IPS-20b (cell line): ENCODE data around the gene FAS.

Experiments used
- H3K27ac ChIP-seq: one replicate; pipeline ENCODE4 v1.5.1; 2013; ENCODE audit warnings: low read length
- H3K27me3 ChIP-seq: 2 replicates; pipeline ENCODE4 v1.6.1; 2013; ENCODE audit warnings: mild to moderate bottlenecking, low read length, inconsistent platforms; ENCODE audit not compliant: insufficient read depth
- H3K36me3 ChIP-seq: 2 replicates; pipeline ENCODE4 v1.6.1; 2013; ENCODE audit warnings: low read depth, mild to moderate bottlenecking, inconsistent platforms, low read length, moderate library complexity; ENCODE audit not compliant: insufficient read depth
- H3K4me1 ChIP-seq: 2 replicates; pipeline ENCODE4 v1.6.1; 2013; ENCODE audit warnings: mild to moderate bottlenecking, control low read depth, inconsistent platforms, low read length, moderate library complexity; ENCODE audit not compliant: insufficient read depth
- H3K4me3 ChIP-seq: 2 replicates; pipeline ENCODE4 v1.5.1; 2013; ENCODE audit warnings: mild to moderate bottlenecking, low read length, inconsistent platforms
- H3K9ac ChIP-seq: 2 replicates; pipeline ENCODE4 v1.6.1; 2013; ENCODE audit warnings: low read depth, mild to moderate bottlenecking, inconsistent platforms, low read length, moderate library complexity
- H3K9me3 ChIP-seq: 2 replicates; pipeline ENCODE4 v1.6.1; 2013; ENCODE audit warnings: mild to moderate bottlenecking, low read depth, low read length, inconsistent platforms; ENCODE audit not compliant: insufficient read depth

The FAS gene

GRCh38 chr10:88990384-88991160 is at the start of gene FAS:
Gene FAS (plus strand): TSS chr10:88990798. CDS start chr10:88990877, 79 bp downstream.
- no peaks in the 10 kb centered on the region for H3K36me3 ChIP-seq
- peak within 1 kb of the TSS; percentile 72 for H3K9ac ChIP-seq
- peaks cover 35% of the 10 kb centered on the region for H3K27me3 ChIP-seq
- peak within 1 kb of the TSS; percentile 91 for H3K4me3 ChIP-seq
- no peaks in the 10 kb centered on the region for H3K9me3 ChIP-seq
- peaks cover 6% of the 10 kb centered on the region; the same call in 1 of the 2 replicates for H3K4me1 ChIP-seq
- no peak within 1 kb of the TSS for H3K27ac ChIP-seq

GRCh38 chr10:88941026-88941425 is 49.6 kb upstream of the FAS start:
- Histone ChIP-seq H3K9ac (no peak overlapping the region), H3K9me3 (no peaks in the 10 kb centered on the region), H3K4me3 (no peak overlapping the region), H3K27me3 (no peaks in the 10 kb centered on the region), H3K27ac (no peak overlapping the region), H3K36me3 (no peaks in the 10 kb centered on the region), H3K4me1 (no peaks in the 10 kb centered on the region)

- H3K4me3 ChIP-seq, result no peak overlapping the region
- no peaks in the 10 kb centered on the region for H3K36me3 ChIP-seq
- H3K9me3 ChIP-seq, result no peaks in the 10 kb centered on the region
- H3K27ac ChIP-seq, result no peak overlapping the region
- H3K9ac ChIP-seq, result no peak overlapping the region
- no peaks in the 10 kb centered on the region for H3K4me1 ChIP-seq
- H3K27me3 ChIP-seq, result no peaks in the 10 kb centered on the region
Observed at GRCh38 chr10:88943778-88944177, 46.8 kb upstream of the FAS start.

- H3K27me3 ChIP-seq, result no peaks in the 10 kb centered on the region
- H3K27ac ChIP-seq, result no peak overlapping the region
- no peak overlapping the region for H3K9ac ChIP-seq
- H3K4me3 ChIP-seq, result no peak overlapping the region
- no peaks in the 10 kb centered on the region for H3K9me3 ChIP-seq
- H3K4me1 ChIP-seq, result no peaks in the 10 kb centered on the region
- no peaks in the 10 kb centered on the region for H3K36me3 ChIP-seq
Observed at GRCh38 chr10:88944813-88945212, 45.8 kb upstream of the FAS start.

GRCh38 chr10:88946200-88946599 is 44.4 kb upstream of the FAS start:
- H3K36me3 ChIP-seq, result no peaks in the 10 kb centered on the region
- H3K9ac ChIP-seq, result no peak overlapping the region
- H3K4me3 ChIP-seq, result no peak overlapping the region
- H3K27ac ChIP-seq, result no peak overlapping the region
- no peaks in the 10 kb centered on the region for H3K27me3 ChIP-seq
- no peaks in the 10 kb centered on the region for H3K9me3 ChIP-seq
- peaks cover 4% of the 10 kb centered on the region; the same call in 1 of the 2 replicates for H3K4me1 ChIP-seq

GRCh38 chr10:88946965-88947590 is 43.5 kb upstream of the FAS start:
- H3K27me3 ChIP-seq, result no peaks in the 10 kb centered on the region
- no peak overlapping the region for H3K9ac ChIP-seq
- H3K27ac ChIP-seq, result no peak overlapping the region
- no peaks in the 10 kb centered on the region for H3K36me3 ChIP-seq
- H3K9me3 ChIP-seq, result no peaks in the 10 kb centered on the region
- peaks cover 11% of the 10 kb centered on the region; the same call in 1 of the 2 replicates for H3K4me1 ChIP-seq
- no peak overlapping the region for H3K4me3 ChIP-seq

GRCh38 chr10:88949051-88949450 is 41.5 kb upstream of the FAS start:
- no peak overlapping the region for H3K4me3 ChIP-seq
- peaks cover 11% of the 10 kb centered on the region; the same call in 1 of the 2 replicates for H3K4me1 ChIP-seq
- H3K27ac ChIP-seq, result no peak overlapping the region
- H3K9ac ChIP-seq, result no peak overlapping the region
- H3K9me3 ChIP-seq, result no peaks in the 10 kb centered on the region
- H3K36me3 ChIP-seq, result no peaks in the 10 kb centered on the region
- no peaks in the 10 kb centered on the region for H3K27me3 ChIP-seq

GRCh38 chr10:88949912-88950837 is 40.4 kb upstream of the FAS start:
- Histone ChIP-seq H3K4me1 (peaks cover 11% of the 10 kb centered on the region; the same call in 1 of the 2 replicates), H3K9ac (no peak overlapping the region), H3K27ac (no peak overlapping the region), H3K36me3 (no peaks in the 10 kb centered on the region), H3K4me3 (no peak overlapping the region), H3K9me3 (no peaks in the 10 kb centered on the region), H3K27me3 (no peaks in the 10 kb centered on the region)

- H3K4me1 ChIP-seq, result peaks cover 11% of the 10 kb centered on the region; the same call in 1 of the 2 replicates
- H3K36me3 ChIP-seq, result no peaks in the 10 kb centered on the region
- peak within 1 kb of the TSS; percentile 31; the same call in 1 of the 2 replicates for H3K9ac ChIP-seq
- H3K27ac ChIP-seq, result no peak within 1 kb of the TSS
- H3K27me3 ChIP-seq, result no peaks in the 10 kb centered on the region
- no peak within 1 kb of the TSS for H3K4me3 ChIP-seq
- H3K9me3 ChIP-seq, result no peaks in the 10 kb centered on the region
Observed at GRCh38 chr10:88952647-88953111, 37.9 kb upstream of the FAS start, which contains the start of gene ACTA2. Gene ACTA2 (minus strand): TSS chr10:88952773. CDS start chr10:88948930, 3,843 bp downstream.

GRCh38 chr10:88953662-88954061 is 36.9 kb upstream of the FAS start:
- no peak overlapping the region for H3K9ac ChIP-seq
- no peak overlapping the region for H3K4me3 ChIP-seq
- no peak overlapping the region for H3K27ac ChIP-seq
- no peaks in the 10 kb centered on the region for H3K9me3 ChIP-seq
- peaks cover 11% of the 10 kb centered on the region; the same call in 1 of the 2 replicates for H3K4me1 ChIP-seq
- H3K27me3 ChIP-seq, result no peaks in the 10 kb centered on the region
- H3K36me3 ChIP-seq, result no peaks in the 10 kb centered on the region

- Histone ChIP-seq H3K27ac (no peak overlapping the region), H3K4me1 (peaks cover 11% of the 10 kb centered on the region; the same call in 1 of the 2 replicates)
Observed at GRCh38 chr10:88954458-88955083, 36.0 kb upstream of the FAS start.

More at GRCh38 chr10:88954458-88955083, 36.0 kb upstream of the FAS start:
- Histone ChIP-seq H3K36me3 (no peaks in the 10 kb centered on the region), H3K9me3 (no peaks in the 10 kb centered on the region), H3K27me3 (no peaks in the 10 kb centered on the region), H3K9ac (no peak overlapping the region), H3K4me3 (no peak overlapping the region)
